Brain pericyte (primary cell): ENCODE measurements around the gene KIRREL3.

Experiments
- DNase-seq: peaks from one replicate; pipeline ENCODE4 v3.0.0-alpha.2; 2012; ENCODE audit warnings: low read depth, low spot score

KIRREL3 gene

GRCh38 chr11:126512741-126513715, 487.5 kb downstream of the KIRREL3 start:
- no peak for DNase-seq

- DNase-seq = no peak
Measured at GRCh38 chr11:126512251-126512650, 488.3 kb downstream of the KIRREL3 start.

- DNase-seq = no peak
Measured at GRCh38 chr11:126511475-126512115, 489.0 kb downstream of the KIRREL3 start.

DNA sequence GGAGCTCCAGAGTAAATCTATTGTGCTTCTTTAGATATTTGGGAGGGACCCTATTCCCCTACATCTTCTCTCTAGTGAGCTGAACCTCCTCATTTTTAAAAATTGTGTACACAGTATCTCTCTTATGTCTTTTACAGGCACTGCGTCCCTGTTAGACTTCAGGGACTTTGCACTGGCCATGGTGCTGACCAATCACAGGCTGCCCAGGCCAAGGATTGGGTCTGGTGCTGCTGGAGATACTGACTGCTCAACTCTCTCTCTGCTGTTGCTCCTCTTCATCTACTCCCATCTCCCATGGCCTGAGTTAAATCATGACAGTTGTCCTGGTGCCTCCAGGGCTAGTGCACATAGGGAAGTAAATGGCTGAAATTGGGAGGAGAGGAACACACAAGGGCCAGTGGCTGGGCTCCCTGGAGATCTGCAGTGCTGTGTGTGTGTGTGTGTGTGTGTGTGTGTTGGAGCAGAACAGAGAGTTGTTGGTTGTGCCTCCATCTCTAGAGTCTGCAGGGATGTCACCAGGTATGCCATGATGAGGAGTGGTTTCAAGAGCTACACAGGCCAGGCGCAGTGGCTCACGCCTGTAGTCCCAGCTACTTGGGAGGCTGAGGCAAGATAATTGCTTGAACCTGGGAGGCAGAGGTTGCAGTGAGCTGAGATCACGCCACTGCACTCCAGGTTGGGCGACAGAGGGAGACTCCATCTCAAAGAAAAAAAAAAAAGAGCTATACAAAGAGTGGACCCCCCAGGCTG, 489.8 kb downstream of the KIRREL3 start:
- no peak for DNase-seq

DNA sequence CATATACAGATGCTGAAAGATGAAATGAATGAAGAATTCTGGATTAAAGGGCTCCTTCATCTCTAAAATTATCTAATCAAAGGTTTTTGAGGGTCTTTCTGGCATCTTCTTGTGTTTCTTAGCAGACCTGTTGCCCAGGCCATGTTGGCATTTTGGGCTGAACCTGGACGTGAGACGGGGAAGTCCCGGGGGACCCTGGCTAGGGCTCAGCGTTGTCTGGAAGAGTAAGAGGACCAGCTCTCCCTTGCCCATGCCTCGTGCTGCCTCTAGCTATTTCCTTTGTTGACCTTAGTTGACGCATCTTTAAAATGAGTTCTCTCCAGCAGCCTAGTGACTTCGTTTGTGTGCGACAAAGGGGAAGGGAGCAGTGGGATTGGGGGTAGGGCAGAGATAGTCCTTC, 492.9 kb downstream of the KIRREL3 start:
- no peak for DNase-seq

DNA sequence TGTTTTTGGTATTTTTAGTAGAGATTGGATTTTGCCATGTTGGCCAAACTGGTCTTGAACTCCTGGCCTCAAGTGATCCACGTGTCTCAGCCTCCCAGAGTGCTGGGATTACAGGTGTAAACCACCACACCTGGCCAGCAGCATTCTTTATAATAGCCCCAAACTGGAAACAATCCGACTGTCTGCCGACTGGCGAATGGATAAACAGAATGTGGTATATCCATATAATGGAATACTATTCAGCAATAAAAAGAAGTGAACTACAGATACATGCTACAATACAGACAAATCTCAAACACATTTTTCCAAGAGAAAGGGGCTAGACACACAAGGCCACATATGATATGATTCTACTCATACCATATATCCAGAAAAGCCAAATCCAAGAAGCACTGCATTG, 493.8 kb downstream of the KIRREL3 start:
- no peak for DNase-seq

GRCh38 chr11:126502982-126503381, 497.6 kb downstream of the KIRREL3 start:
- no peak for DNase-seq

DNA sequence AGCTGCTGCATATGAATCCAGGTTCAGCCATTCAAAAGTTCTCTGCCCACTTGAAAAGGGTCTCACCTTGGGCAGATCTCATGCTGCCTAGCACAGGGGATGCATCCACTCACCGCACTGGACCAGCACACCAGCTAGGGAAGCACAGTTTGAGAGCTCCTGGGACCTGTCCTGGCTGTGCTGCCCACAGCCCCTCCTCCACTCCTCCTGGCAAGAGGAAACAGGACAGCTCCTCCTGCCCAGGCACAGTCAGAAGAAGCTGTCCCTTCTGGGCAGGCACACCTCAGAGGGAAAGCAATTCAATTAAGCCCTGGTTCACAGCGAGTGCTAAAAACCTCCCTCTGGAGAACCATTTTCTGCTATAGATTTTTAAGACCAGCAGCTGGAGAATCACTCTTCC, 498.4 kb downstream of the KIRREL3 start:
- DNase-seq = no peak

DNA sequence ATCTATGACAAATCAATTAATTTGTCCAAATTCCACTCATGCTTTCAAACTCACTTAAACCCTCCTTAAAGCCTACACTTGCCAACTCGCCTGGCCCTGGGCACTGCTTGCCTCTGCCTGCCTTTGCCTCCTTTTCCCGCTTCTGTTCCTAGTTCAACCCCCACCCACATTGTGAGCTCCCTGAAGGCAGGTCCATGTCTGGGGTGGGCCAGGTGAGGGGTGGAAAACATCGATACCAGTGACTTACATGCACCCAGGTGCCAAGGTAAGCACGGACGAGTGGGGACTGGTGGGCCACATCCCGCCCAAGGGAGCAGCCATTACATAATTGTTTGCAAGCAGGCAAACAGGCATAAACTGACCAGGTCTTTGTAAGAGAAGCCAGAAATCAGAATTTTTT, 498.9 kb downstream of the KIRREL3 start:
- DNase-seq = no peak

GRCh38 chr11:126500981-126501380, 499.6 kb downstream of the KIRREL3 start:
- DNase-seq = no peak

- DNase-seq = no peak
Measured at GRCh38 chr11:126499131-126499752, 501.3 kb downstream of the KIRREL3 start.

DNA sequence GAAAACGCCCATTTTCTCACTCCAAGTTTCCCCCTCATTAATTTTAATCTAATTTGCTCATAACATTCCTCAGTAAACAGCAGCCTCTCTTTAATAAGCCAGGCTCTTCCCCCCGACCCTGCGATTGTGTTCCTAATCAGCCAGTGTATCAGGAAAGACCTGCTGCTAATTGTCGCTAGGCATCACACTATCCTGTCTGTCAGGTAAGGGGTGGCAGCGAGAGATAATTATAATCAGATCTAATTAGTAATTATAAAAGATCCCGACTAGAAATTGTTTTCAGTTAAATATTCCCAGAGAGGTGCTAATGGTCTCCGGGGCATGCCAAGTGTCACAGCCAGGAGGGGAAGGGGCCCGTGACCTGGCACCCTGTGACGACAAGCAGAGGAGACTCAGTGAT, 502.3 kb downstream of the KIRREL3 start:
- no peak for DNase-seq

GRCh38 chr11:126497581-126498122, 502.9 kb downstream of the KIRREL3 start:
- no peak for DNase-seq

DNA sequence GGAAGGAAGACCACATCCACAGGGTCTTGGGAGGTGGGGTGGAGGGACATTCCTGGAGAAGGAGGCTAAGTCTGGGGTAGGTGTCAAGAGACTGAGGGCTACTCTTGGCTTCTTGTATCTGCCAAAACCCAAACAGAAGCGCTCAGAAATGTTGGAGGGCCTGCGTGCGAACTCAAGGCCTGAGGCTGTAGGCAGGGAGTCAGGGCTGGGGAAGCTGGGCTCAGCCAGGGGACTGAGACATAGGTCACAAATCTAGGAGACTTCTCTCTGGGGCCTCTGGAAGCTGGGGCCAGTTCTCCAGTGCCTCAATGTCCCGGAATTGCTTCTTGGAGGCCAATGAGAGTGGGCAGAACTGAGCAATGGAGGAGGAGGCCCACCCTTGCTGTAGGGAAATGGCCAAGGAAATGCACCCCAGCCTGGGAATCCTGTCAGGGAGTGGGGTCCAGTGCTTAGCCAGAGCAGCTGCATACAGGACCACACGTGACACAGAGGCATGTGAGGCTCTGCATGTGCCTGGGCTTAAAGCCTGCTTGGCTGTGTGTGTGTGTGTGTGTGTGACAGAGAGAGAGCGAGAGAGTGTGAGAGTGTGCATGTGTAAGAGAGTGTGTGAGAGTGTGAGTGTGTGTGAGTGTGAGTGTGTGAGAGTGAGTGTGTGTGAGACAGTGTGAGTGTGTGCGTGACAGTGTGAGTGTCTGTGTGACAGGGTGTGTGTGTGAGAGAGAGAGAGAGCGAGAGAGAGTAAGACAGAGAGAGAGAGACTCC, 503.8 kb downstream of the KIRREL3 start:
- no peak for DNase-seq

GRCh38 chr11:126495281-126496220, 505.0 kb downstream of the KIRREL3 start:
- no peak for DNase-seq

GRCh38 chr11:126494831-126495230, 505.7 kb downstream of the KIRREL3 start:
- no peak for DNase-seq

DNA sequence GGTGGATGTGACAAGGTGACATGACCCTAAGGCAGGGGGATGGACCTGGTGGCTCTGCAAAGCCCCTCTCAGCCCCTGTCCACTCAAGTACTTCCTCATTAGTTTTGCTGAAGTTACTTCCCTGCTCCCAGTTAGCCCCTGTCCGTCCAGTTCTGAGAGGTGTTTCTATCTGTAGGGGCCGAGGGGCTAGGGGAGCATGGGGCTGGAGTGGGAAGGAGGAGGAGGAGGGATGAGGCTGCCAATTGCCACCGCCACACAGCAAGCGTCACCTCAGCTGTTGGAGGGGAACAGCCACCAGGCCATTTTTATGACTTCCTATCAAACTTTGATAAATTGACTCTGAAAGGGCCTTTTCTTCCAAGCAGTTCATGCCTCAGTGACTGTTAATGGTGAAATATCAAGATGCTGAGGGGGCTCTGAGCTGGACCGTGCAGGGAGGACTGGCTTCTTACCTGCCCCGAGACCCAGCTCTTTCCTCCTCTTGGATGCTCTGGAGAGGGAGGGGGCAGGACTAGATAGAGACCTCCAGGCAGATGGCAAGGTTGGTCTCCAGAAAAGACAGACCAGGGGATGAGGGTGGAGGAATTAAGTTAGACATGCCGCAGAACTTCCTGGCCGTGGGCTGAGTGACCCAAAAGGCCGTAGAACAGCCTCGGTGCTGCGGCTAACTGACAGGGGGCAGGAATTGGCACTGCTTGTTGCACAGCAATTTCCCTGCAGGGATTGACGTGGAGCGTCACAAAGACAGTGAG, 508.1 kb downstream of the KIRREL3 start:
- DNase-seq = no peak

- DNase-seq = no peak
Measured at GRCh38 chr11:126491092-126491491, 509.5 kb downstream of the KIRREL3 start.
